ENCODE data around the gene LRRN4. TPM values are rescaled to one million over a fixed set of nuclear protein-coding genes. Genes with fewer than 3 reads are reported as not detected.

Gene LRRN4
- total RNA-seq, 1 experiment from 2014 or later: 0.10 TPM

- Histone ChIP-seq H3K4me3 (replicated peaks in 1 of 2; ENCODE audit: low read depth in 1 of 2, low read length in 2 of 2) (no peak overlapping the region), H3K4me2 (ENCODE audit: low read length) (no peak overlapping the region), H3K9me2 (ENCODE audit: insufficient read depth) (no peaks in the 10 kb centered on the region), H4K20me1 (ENCODE audit: insufficient read depth) (no peaks in the 10 kb centered on the region), H3K9me3 (ENCODE audit: control insufficient read depth in 1 of 2, insufficient read depth in 1 of 2, low read depth in 1 of 2, low read length in 2 of 2) (no peaks in the 10 kb centered on the region), H3K4me1 (ENCODE audit: control insufficient read depth in 1 of 2, insufficient read depth in 2 of 2, low read length in 2 of 2) (peaks cover 3 to 4% of the 10 kb centered on the region in 2 experiments; a peak in 3 of 4 replicates), H2AFZ (ENCODE audit: low read depth, low read length, poor library complexity, severe bottlenecking) (no peak overlapping the region), H3K27ac (ENCODE audit: low read depth, low read length) (no peak overlapping the region), H3K9ac (ENCODE audit: low read length) (no peak overlapping the region), H3K27me3 (ENCODE audit: insufficient read depth, low read length) (no peaks in the 10 kb centered on the region), H3K79me2 (ENCODE audit: insufficient read depth, low read length) (no peaks in the 10 kb centered on the region), H3K36me3 (ENCODE audit: control insufficient read depth in 1 of 2, insufficient read depth in 2 of 2, low read length in 2 of 2) (peaks cover 0 to 15% of the 10 kb centered on the region in 2 experiments; a peak in 2 of 4 replicates)
- ChIA-PET CTCF (interaction anchor here (0.8 kb wide), 1 partner anchor 9 kb away, joined by 3 read pairs; no protein-coding TSS in a partner anchor), POLR2A (no interaction called here), RAD21 (ENCODE audit: low non-redundant PET in 1 of 2, low total read pairs in 2 of 2, uncharacterized antibody in 2 of 2, unreplicated experiment in 2 of 2) (no interaction called here)
- intact Hi-C loops (cut with micrococcal nuclease): loop anchor here (5.0 kb wide), 1 partner anchor 474 kb away; no protein-coding TSS in a partner anchor
- ATAC-seq: no peak
- no TSS peak for BruUV-seq (replicated peaks)
- no peak for DNase-seq (ENCODE audit: low read depth, low spot score)
- TF ChIP-seq POLR2A (IDR thresholded peaks at IDR 0.05; ENCODE audit: borderline replicate concordance, extremely low read depth, insufficient read depth, insufficient read length) (no peak), YY1 (IDR thresholded peaks at IDR 0.05; ENCODE audit: extremely low read depth, insufficient replicate concordance, low read depth, low read length) (no peak), SRF (IDR thresholded peaks at IDR 0.05; ENCODE audit: low read depth) (no peak), CEBPB (IDR thresholded peaks at IDR 0.05; ENCODE audit: low read depth) (no peak), SIN3A (IDR thresholded peaks at IDR 0.05; ENCODE audit: low read depth) (no peak), ATF3 (IDR thresholded peaks at IDR 0.05) (no peak)
These were observed 53.0 kb downstream of the LRRN4 start for GRCh38 chr20:6000871-6001270.

- RAD21 ChIA-PET (ENCODE audit: low non-redundant PET in 1 of 2, low total read pairs in 2 of 2, uncharacterized antibody in 2 of 2, unreplicated experiment in 2 of 2): no interaction called here
- Histone ChIP-seq H3K27ac (ENCODE audit: low read depth, low read length) (no peak overlapping the region), H3K9me3 (ENCODE audit: control insufficient read depth in 1 of 2, insufficient read depth in 1 of 2, low read depth in 1 of 2, low read length in 2 of 2) (no peaks in the 10 kb centered on the region), H3K4me3 (replicated peaks in 1 of 2; ENCODE audit: low read depth in 1 of 2, low read length in 2 of 2) (no peak overlapping the region), H3K79me2 (ENCODE audit: insufficient read depth, low read length) (no peaks in the 10 kb centered on the region), H3K9me2 (ENCODE audit: insufficient read depth) (no peaks in the 10 kb centered on the region), H3K27me3 (ENCODE audit: insufficient read depth, low read length) (no peaks in the 10 kb centered on the region), H3K36me3 (ENCODE audit: control insufficient read depth in 1 of 2, insufficient read depth in 2 of 2, low read length in 2 of 2) (peaks cover 1 to 23% of the 10 kb centered on the region in 2 experiments), H4K20me1 (ENCODE audit: insufficient read depth) (no peaks in the 10 kb centered on the region), H2AFZ (ENCODE audit: low read depth, low read length, poor library complexity, severe bottlenecking) (no peak overlapping the region), H3K4me2 (ENCODE audit: low read length) (no peak overlapping the region), H3K4me1 (ENCODE audit: control insufficient read depth in 1 of 2, insufficient read depth in 2 of 2, low read length in 2 of 2) (no peaks in the 10 kb centered on the region; a peak in 1 of 4 replicates), H3K9ac (ENCODE audit: low read length) (no peak overlapping the region)
- CTCF ChIA-PET: no interaction called here
- ATAC-seq: no peak
- no peak for DNase-seq (ENCODE audit: low read depth, low spot score)
- TF ChIP-seq FOSL1 (IDR thresholded peaks at IDR 0.05; ENCODE audit: low read depth) (no peak), ELF1 (IDR thresholded peaks at IDR 0.05; ENCODE audit: borderline replicate concordance, low read depth) (no peak), SP1 (IDR thresholded peaks at IDR 0.05; ENCODE audit: low read depth) (no peak), EZH2 (IDR thresholded peaks at IDR 0.05) (no peak), CEBPB (IDR thresholded peaks at IDR 0.05; ENCODE audit: low read depth) (no peak), CBX3 (IDR thresholded peaks at IDR 0.05; ENCODE audit: low read depth) (no peak), MAX (IDR thresholded peaks at IDR 0.05) (no peak), EZH2phosphoT487 (IDR thresholded peaks at IDR 0.05; ENCODE audit: borderline replicate concordance) (no peak), YY1 (IDR thresholded peaks at IDR 0.05; ENCODE audit: extremely low read depth, insufficient replicate concordance, low read depth, low read length) (no peak), RAD21 (IDR thresholded peaks at IDR 0.05; ENCODE audit: low read depth) (no peak), ZNF274 (IDR thresholded peaks at IDR 0.05; ENCODE audit: low read depth, low read length) (no peak), TCF7L2 (IDR thresholded peaks at IDR 0.05; ENCODE audit: borderline replicate concordance, extremely low read depth, insufficient read depth, insufficient read length) (no peak), ZFX (IDR thresholded peaks at IDR 0.05) (no peak), CTCF (IDR thresholded peaks at IDR 0.05 in 2 of 3, conservative IDR thresholded peaks at IDR 0.05 in 1 of 3; ENCODE audit: borderline replicate concordance in 1 of 3, insufficient read depth in 1 of 3, low read depth in 2 of 3, low read length in 2 of 3) (no peak), EGR1 (IDR thresholded peaks at IDR 0.05; ENCODE audit: low read depth) (no peak)
- BruUV-seq (replicated peaks): no TSS peak
- POLR2A ChIA-PET: no interaction called here
- intact Hi-C loops (cut with micrococcal nuclease): loop anchor here (5.0 kb wide), 1 partner anchor 472 kb away; no protein-coding TSS in a partner anchor
These were observed 54.1 kb downstream of the LRRN4 start for GRCh38 chr20:5999783-6000182.

All from HCT116 (cell line).